SK-N-SH (cell line): Measurements from ENCODE around the gene TBC1D5.

ENCODE experiments used
- CHD2 ChIP-seq: fragments of 150-350 bp; IDR thresholded peaks from 2 replicates; pipeline ENCODE4 v1.6.1; 2018; ENCODE audit warnings: low read length; ENCODE audit not compliant: partially characterized antibody
- CTCF ChIP-seq: fragments of 200-600 bp; sonication (generic); IDR thresholded peaks from 2 replicates; pipeline ENCODE4 v1.6.1; 2017; ENCODE audit warnings: antibody characterized with exemption, mild to moderate bottlenecking, moderate library complexity
- EZH2phosphoT487 ChIP-seq: fragments of 200-600 bp; sonication (generic); IDR thresholded peaks from 2 replicates; pipeline ENCODE4 v1.6.1; 2017; ENCODE audit warnings: low read depth, mixed run types, mild to moderate bottlenecking, antibody characterized with exemption, moderate library complexity, borderline replicate concordance
- JUND ChIP-seq: IDR thresholded peaks from 2 replicates; pipeline ENCODE4 v1.4.0; 2012
- MAX ChIP-seq: IDR thresholded peaks from 2 replicates; pipeline ENCODE4 v1.4.0; 2012; ENCODE audit warnings: low read depth
- NFIC ChIP-seq: IDR thresholded peaks from 2 replicates; pipeline ENCODE4 v1.4.0; 2012; ENCODE audit warnings: borderline replicate concordance
- POLR2AphosphoS5 ChIP-seq: IDR thresholded peaks from 2 replicates; pipeline ENCODE4 v1.6.1; 2012; ENCODE audit warnings: low read depth, low read length
- RAD21 ChIP-seq: IDR thresholded peaks from 2 replicates; pipeline ENCODE4 v1.6.1; 2012; ENCODE audit warnings: mild to moderate bottlenecking, low read length
- REST ChIP-seq: IDR thresholded peaks from 2 replicates; pipeline ENCODE4 v1.6.1; 2012; ENCODE audit warnings: mild to moderate bottlenecking, low read depth, low read length, moderate library complexity
- TAF1 ChIP-seq: IDR thresholded peaks from 2 replicates; pipeline ENCODE4 v1.6.1; 2012; ENCODE audit warnings: low read depth, mild to moderate bottlenecking, low read length, moderate library complexity, borderline replicate concordance
- ZBTB33 ChIP-seq: IDR thresholded peaks from 2 replicates; pipeline ENCODE4 v1.4.0; 2012; ENCODE audit warnings: low read depth, borderline replicate concordance

GRCh38 chr3:17642474-17642873, 100.0 kb downstream of the TBC1D5 start:
- TF ChIP-seq MAX (no peak), CHD2 (no peak), REST (no peak), NFIC (no peak), RAD21 (no peak), CTCF (no peak), JUND (no peak), EZH2phosphoT487 (no peak), TAF1 (no peak), ZBTB33 (no peak), POLR2AphosphoS5 (no peak)
